ENCODE results near the gene AIPL1.
A peak's percentile ranks its signal among the peaks of the same experiment; 100 is the strongest.

Gene AIPL1

GRCh38 chr17:6448473-6448872 lies 13.6 kb upstream of the AIPL1 start:
- DNase-seq = no peak

DNA sequence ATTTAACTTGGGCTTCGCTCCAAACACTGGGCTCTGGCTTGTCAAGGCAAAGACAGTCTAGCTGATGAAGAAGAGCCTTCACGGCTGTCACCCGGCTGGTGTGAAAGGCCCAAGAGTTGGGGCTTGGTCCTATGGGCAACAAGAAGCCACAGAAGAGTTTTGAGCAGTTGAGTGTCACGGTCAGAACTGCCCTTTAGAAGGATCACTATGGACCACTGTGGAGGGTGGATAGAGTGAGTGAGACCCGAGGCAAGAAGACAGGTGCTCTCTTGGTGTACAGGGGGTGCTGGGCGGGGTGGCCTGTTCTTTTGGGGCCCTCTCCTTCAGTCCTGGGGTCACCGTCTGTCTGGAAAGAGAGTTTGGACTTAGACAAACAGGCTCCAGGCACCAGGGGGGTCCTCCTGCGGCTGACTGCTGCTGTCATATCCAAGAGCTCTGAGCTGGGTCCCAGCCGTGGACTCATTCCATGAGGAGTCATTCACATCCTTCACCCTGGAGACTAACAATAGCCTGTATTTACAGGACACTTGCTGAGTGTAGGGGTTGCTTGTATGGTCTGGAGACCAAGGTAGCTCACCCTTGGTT lies 11.7 kb upstream of the AIPL1 start:
- DNase-seq = no peak

DNA sequence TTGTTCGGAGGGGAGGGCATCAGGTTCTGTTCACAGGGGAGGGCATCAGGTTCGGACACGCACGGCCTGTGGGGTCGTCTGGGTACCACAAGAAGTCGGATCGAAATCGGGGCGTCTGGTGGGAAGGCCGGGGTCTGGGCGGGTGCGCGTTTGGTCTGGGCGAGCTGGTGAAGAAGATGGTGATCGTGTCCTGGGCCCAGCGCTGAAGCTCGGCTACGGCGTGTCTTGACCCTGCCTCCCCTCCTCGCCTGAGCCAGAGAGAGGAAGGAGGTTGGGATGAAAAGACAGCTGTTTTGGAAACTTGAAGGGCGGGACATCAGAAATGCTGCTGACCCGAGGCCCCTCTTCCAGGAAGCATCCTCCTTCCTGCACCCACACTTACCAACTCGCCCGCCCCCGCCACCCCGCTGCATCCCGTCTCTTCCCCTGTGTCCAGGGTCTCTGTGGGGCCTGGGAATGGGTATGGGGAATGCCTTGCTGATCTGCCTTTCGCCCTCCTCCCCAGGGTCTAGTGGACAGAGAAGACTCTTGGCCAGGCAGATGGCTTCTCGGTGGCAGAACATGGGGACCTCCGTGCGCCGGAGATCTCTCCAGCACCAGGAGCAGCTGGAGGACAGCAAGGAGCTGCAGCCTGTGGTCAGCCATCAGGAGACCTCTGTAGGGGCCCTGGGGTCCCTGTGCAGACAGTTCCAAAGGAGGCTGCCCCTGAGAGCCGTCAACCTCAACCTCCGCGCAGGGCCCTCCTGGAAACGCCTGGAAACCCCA lies 9.8 kb upstream of the AIPL1 start:
- DNase-seq = no peak

GRCh38 chr17:6443692-6444570 lies 9.0 kb upstream of the AIPL1 start, which contains the start of gene PIMREG:
TSS of gene PIMREG (plus strand) at chr17:6444455. CDS start at chr17:6445111, 656 bp downstream.
- peak; percentile 94 for DNase-seq

GRCh38 chr17:6442775-6443174 lies 7.9 kb upstream of the AIPL1 start:
- DNase-seq = no peak

DNA sequence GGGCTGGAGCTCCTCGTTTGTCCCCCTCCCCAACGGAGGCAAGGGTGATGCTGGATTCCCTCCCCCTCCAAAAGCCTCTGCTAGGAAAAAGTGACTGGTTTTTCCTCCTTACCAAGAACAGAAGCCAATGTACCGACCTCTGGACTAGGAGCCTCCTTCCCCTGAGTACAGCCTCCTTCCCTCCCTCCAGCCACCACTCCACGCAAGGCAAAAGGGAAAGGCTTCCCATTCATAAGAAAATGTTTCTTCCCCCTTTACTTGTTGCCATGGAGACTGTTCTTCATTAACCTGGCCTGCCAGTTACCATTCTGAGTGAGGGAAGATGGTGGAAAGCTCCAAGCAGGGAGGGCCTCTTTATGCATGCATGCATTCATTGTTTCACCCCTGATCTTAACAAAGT lies 5.0 kb upstream of the AIPL1 start:
- DNase-seq = no peak

- DNase-seq = no peak
Measured at GRCh38 chr17:6437956-6438355, 3.0 kb upstream of the AIPL1 start.

DNA sequence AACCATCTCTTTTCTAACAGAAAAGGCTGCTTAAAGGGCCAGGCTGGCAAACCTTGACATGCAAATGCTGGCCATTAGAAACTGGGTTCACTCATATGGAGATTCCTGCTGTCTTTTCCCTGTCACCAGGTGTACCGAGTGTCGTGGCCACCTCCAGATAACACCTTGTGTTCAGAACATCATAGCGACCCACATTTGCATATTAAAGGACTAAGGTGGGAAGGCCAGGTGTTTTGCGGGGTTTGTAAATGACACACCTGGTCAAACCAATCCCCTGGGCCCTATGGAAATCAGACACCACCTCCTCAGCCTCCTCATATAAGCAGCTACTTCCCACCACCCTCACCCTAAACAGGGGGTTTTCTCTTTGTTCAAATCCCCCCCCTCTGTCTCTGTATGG lies 2.5 kb upstream of the AIPL1 start:
- DNase-seq = no peak

DNA sequence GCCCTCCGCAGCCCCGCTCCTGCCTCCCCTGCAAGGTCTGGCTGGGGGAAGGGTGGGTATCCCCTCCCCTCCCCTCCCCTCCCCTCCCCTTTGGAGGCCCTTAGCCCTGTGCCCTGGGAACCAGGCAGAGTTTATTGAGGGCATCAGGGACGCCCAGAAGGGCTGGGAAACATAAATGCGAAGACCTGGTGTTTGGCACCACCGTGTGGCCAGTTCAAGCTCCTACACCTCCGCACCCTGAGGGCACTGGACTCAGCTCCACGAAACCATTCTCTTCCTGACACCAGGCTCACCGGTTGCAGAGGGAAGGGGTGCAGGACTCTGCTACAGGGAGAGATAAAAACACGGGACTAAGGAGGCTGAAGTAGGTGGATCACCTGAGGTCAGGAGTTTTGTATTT lies 1.0 kb upstream of the AIPL1 start:
- peak; percentile 60 for DNase-seq

DNA sequence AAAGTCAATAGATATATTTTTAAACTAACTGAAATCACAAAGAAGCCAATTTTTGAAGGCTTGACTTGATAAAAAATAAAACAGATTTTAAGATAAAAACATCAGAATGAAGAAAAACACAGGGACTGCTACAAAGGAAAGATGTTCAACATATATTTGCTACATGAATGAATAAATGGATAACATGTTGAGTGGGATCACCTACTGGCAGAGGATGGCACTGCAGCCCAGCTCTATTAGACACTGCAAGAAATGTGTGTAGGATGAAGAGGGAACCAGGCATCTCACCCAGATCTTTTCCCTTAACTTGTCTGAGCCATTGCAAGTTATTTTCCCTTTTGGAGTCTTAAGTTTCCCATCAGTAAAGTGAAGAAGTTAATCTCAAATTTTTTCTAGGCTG lies 4.2 kb downstream of the AIPL1 start:
- no peak for DNase-seq

- no peak for DNase-seq
Measured at GRCh38 chr17:6429266-6429665, 5.7 kb downstream of the AIPL1 start.

DNA sequence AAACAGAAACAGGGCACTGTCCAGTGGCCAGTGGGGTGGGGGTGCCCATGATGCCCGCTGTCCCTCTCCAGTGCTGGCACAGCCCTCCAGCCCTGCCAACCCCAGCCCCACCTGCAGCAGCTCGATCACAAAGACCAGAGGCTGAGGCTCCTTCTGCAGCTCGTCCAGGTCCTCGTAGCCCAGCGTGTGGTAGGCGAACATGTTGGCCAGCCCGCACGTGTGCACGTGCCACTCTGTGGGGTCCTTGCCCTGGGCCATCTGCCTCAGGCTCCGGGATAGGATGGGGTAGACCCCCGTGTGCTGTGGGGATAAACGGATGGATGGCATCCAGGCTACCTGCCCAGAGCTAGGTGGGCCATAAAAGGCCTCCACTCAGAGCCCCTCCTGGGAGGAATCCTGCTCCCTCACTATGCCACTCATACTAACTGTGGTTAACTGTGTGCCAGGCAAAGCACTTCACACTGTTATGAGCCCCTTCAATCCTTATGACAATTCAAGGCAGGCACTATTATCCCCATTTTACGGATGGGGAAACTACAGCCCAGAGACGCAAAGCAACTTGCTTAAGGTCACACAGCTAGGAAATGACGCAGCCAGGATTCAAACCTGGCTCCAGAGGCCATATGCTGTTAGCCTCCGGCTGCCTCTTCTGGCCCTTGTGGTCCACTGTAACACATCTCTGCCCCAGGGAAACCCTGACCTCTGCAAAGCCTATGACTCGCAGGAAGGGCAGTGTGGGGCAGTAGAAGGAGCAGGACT lies 6.5 kb downstream of the AIPL1 start:
- DNase-seq = no peak

DNA sequence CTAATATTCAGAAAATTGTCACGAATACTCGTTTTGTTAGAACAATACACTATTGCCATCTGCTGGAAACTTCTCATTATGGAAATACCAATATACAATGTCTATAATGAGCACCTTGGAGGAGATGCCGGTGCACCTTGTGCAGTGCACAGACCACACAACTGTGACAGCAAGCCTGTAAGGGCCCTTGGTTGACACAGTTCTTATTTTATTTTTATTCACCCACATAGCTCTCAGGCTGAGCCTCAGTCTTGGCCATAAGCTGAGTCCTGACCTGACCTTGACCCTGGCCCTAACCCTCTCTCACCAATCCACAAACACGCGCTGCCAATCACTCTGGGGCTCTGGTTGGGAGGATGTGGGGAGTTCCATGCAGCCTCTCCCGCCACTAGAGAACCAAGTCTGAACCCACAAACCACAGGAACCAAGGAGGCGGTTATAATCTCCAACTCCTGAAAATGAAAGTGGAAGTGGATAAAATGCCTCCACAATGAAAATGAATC lies 7.6 kb downstream of the AIPL1 start:
- no peak for DNase-seq

DNA sequence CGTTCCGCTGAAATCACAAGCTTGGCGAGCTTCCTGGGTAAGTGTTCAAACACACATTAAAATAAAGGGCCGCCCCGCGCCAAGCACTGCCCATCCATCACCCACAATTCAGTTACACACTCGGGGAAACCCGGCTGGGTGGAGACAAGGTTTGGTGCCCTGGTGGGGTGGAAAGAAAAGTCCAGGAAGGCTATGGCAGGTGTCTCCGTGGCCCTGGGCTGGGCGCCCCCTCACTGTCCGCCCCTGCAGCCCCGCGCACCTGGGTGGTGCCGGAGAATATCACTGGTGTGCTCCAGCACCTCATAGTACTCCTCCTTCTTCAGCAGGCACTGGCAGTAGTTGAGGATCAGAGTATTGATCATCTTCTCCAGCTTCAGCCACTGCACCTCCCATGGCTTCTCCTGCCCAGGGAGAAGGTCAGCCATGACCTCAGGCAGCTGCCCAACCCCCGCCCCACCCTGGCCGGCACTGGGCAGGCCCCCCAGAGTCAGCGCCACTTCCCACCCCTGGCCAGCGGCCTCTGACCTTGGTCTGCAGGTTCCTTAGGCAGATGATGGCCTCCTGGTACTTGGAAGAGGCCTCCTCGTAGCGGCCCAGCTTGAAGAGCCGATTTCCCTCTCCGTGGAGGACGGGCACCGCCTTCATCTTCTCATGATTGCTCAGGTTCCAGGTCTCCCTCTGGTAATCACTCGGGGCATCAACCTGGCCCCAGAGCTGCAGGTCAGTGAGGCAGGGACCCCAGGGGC lies 8.4 kb downstream of the AIPL1 start:
- no peak for DNase-seq

- no peak for DNase-seq
Measured at GRCh38 chr17:6425407-6425806, 9.5 kb downstream of the AIPL1 start.

DNA sequence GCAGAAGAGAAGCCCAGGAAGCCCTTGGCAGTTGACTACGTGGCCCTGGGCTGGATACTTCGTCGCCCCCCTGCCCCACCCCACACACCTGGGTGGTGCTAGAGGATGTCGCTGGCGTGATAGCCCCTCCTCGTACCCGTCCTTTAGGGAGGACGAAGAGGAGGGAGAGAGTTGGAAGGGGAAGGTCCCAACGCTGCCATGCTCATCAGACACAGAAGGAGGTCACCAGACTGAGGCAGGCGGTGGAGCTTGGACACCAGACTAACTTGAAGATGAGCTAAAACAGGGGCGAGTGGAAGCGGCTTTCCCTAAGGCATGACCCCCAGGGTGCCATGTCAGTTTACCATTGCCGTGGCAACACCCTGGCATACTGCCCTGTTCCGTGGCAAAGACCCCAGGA lies 11.0 kb downstream of the AIPL1 start:
- DNase-seq = no peak

DNA sequence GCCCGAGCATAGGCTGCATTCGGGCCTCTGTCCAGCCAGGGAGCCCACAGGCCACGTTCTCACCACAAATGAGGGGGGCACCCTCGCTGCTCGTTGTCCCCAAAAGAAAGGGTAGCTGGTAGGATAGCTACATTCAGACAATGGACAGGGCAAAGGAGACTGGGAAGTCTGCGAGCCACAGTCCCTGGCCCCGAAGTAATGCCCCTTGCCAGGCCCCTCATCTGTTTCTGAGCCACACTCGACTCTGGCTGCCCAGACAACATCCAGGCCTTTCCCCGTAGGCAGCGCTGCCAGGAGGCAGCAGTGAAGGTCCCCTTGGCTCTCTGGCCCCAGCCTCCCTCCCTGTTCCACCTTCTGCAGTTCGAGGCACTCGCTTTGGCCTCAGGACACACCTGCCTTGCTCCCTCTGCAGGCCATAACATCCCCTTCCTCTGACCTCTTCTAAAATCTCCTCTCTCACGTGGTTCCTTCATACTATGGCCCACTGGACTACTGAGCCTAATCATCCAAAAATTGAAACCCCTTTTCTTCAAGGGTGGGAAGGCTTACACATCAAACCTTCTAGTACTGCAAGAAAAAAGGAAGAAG lies 12.2 kb downstream of the AIPL1 start:
- no peak for DNase-seq

DNA sequence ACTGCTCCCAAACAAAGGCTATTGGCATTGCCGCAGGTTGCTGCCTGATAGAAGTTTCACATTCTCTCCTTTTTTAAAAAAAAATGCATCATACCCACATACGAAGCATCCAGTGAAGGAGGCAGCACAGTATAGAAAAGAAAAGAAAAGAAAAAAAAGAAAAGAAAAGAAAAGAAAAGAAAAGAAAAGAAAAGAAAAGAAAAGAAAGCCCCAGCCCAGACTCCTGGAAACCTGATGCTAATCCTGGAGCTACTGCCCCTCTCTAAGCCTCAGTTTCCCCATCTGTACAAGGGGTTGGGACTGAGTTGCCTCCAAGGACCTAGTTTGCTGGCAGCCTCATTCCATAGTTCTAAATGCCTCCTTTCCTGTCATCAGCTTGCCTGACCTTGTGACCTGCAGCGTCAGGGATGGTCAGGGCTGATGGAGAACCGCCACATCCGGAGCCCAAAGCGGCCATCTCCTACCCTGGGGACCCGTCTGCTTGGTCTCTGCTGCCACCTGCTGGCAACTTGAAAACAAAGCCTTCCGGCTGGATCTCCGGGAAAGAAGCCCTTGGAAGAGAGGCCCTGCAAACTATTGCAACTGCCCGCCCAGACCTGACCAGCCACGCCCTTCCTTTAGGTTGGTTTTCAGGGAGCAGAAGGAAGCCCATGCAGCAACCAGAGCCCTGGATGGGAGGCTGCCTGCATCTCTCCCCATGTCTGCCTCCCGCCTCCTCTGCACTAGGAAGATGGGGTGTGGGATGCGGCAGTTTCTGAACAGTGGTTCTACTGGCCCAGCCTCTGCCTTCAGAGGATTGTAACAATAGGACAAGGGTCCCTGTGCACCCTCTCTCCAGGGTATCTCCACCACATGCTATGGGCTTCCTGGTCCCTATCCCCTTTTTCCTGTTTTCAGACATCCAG lies 13.0 kb downstream of the AIPL1 start:
- DNase-seq = peak; percentile 70

DNA sequence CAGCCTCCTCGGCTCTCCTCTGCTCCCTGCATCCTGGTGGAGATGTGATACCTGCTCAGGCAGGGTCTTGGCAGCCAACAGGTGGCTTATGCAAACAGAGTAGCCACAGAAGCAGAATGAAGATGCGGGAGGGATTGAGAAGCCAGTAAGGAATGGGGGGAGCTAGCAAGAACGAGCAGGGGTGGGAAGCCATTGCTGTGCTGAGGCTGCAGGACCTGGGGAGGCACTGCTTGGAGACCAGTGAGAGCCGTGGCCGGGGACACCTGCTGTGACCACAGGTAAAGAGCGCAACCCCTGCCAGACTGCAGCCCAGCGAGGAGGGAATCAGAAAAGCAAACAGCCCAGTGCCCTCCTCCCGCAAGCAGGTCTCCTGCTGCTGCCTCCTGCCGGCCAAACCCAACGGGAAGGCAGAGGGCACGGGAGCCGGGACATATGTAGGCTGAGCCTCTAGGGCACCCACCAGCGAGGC lies 14.7 kb downstream of the AIPL1 start:
- no peak for DNase-seq

GRCh38 chr17:6415616-6416015 lies 19.3 kb downstream of the AIPL1 start:
- DNase-seq = no peak

Measured in activated CD8-positive, alpha-beta memory T cell treated with anti-CD3 and anti-CD28 coated beads, Interleukin-2, amount 50 U/mL, for 4 hours (primary cell).